GM12878 (cell line): ENCODE data around the gene NFAM1. TPM values are rescaled to one million over a fixed set of nuclear protein-coding genes. Genes with fewer than 3 reads are reported as not detected.
A peak's percentile ranks its signal among the peaks of the same experiment; 100 is the strongest.

Experiments used
- BCLAF1 ChIP-seq: fragments of 450-650 bp; IDR thresholded peaks from 2 replicates; pipeline ENCODE4 v1.6.1; 2017; ENCODE audit warnings: antibody characterized with exemption, mild to moderate bottlenecking, moderate library complexity
- CHD1 ChIP-seq: IDR thresholded peaks from 2 replicates; pipeline ENCODE4 v1.6.1; 2012; ENCODE audit warnings: low read depth, low read length, improper control_type of control experiment
- CREM ChIP-seq: IDR thresholded peaks from 2 replicates; pipeline ENCODE4 v1.6.1; 2014; ENCODE audit warnings: antibody characterized with exemption, low read depth
- DPF2 ChIP-seq: fragments of 450-650 bp; IDR thresholded peaks from 2 replicates; pipeline ENCODE4 v1.6.1; 2017; ENCODE audit warnings: mild to moderate bottlenecking
- EZH2 ChIP-seq: IDR thresholded peaks from 2 replicates; pipeline ENCODE4 v1.6.1; 2012; ENCODE audit warnings: low read depth, mild to moderate bottlenecking, control low read depth, inconsistent platforms, low read length, borderline replicate concordance; ENCODE audit not compliant: control insufficient read depth
- IKZF2 ChIP-seq, 2 experiments: fragments of 450-650 bp; IDR thresholded peaks; 2 replicates each; pipeline ENCODE4 v1.6.1; 2017; ENCODE audit warnings: mild to moderate bottlenecking in 2 of 2, moderate library complexity in 2 of 2
- KLF5 ChIP-seq: fragments of 450-650 bp; IDR thresholded peaks from 2 replicates; pipeline ENCODE4 v1.6.1; 2014; ENCODE audit warnings: mild to moderate bottlenecking; ENCODE audit not compliant: partially characterized antibody
- MEF2B ChIP-seq: fragments of 450-650 bp; IDR thresholded peaks from 2 replicates; pipeline ENCODE4 v1.6.1; 2018; ENCODE audit warnings: mild to moderate bottlenecking, moderate library complexity; ENCODE audit not compliant: partially characterized antibody, poor library complexity, severe bottlenecking
- MYB ChIP-seq: fragments of 150-350 bp; IDR thresholded peaks from 2 replicates; pipeline ENCODE4 v1.6.1; 2014; ENCODE audit warnings: mild to moderate bottlenecking, low read depth, low read length, borderline replicate concordance
- PML ChIP-seq: IDR thresholded peaks from 2 replicates; pipeline ENCODE4 v1.6.1; 2012; ENCODE audit warnings: low read length, inconsistent platforms
- POLR2A ChIP-seq: IDR thresholded peaks from 2 replicates; pipeline ENCODE4 v1.6.1; 2011; ENCODE audit warnings: low read depth, mild to moderate bottlenecking, low read length
- POLR2AphosphoS5 ChIP-seq: IDR thresholded peaks from 2 replicates; pipeline ENCODE4 v1.6.1; 2011; ENCODE audit warnings: mild to moderate bottlenecking, low read length, inconsistent platforms
- POU2F2 ChIP-seq: IDR thresholded peaks from 3 replicates; pipeline ENCODE4 v1.6.1; 2011; ENCODE audit warnings: low read depth, mild to moderate bottlenecking, low read length, borderline replicate concordance
- RCOR1 ChIP-seq: conservative IDR thresholded peaks from 2 replicates; pipeline ENCODE4 v1.6.1; 2012; ENCODE audit warnings: low read depth, low read length, improper control_type of control experiment
- RUNX3 ChIP-seq: IDR thresholded peaks from 2 replicates; pipeline ENCODE4 v1.6.1; 2012; ENCODE audit warnings: low read length, inconsistent platforms
- USF1 ChIP-seq: IDR thresholded peaks from 2 replicates; pipeline ENCODE4 v1.6.1; 2011; ENCODE audit warnings: borderline replicate concordance, low read depth, mild to moderate bottlenecking, moderate library complexity, mixed read lengths, low read length; ENCODE audit not compliant: insufficient read depth; ENCODE audit errors: extremely low read length
- USF2 ChIP-seq: IDR thresholded peaks from 2 replicates; pipeline ENCODE4 v1.6.1; 2011; ENCODE audit warnings: low read depth, low read length, improper control_type of control experiment, borderline replicate concordance
- ZNF24 ChIP-seq: fragments of 450-650 bp; IDR thresholded peaks from 2 replicates; pipeline ENCODE4 v1.6.1; 2017; ENCODE audit warnings: antibody characterized with exemption, mild to moderate bottlenecking
- polyA plus RNA-seq, 11 experiments: library from polyadenylated mRNA; depleted of rRNA in 4 of 11; unstranded in 6 of 11; stranded (reverse) in 5 of 11; fragments of >200 nt; fragmentation: Nextera tagmentation in 4 of 11; fragmentation: Illumina TruSeq in 1 of 11; extraction: Ambion mirVana in 4 of 11; extraction: Trizol in 1 of 11; gene quantifications; 1 replicate in 1 of 11; 2 replicates in 10 of 11; pipeline versions ENCODE4 v1.2.1 to v1.2.3, GENCODE V29; 2011 to 2016; ENCODE audit warnings: inconsistent platforms in 2 of 11, missing spikeins in 2 of 11, low read depth in 1 of 11
- total RNA-seq, 4 experiments: library from RNA; depleted of rRNA in 3 of 4; stranded (reverse); fragments of >200 nt in 3 of 4; fragmentation: Illumina TruSeq in 1 of 4; extraction: Trizol in 1 of 4; gene quantifications; 2 replicates each; pipeline versions ENCODE4 v1.2.1 to v1.2.3, GENCODE V29; 2013 to 2021
- TF ChIP-seq, protein P1 (sequence below): fragments of 450-650 bp; IDR thresholded peaks from 2 replicates; pipeline ENCODE4 v1.6.1; 2017; ENCODE audit warnings: mild to moderate bottlenecking

Gene NFAM1
- total and polyA plus RNA-seq, 10 of the 15 experiments (the other 5 are each of a cell fraction or from before 2014, with no cell fraction given), result 0.13 to 1.3 (median 0.24) TPM; not detected in 3

- TF ChIP-seq BCLAF1, result no peak
- TF ChIP-seq MYB, result no peak; the same call in 1 of the 2 replicates
- TF ChIP-seq USF1, result no peak
- TF ChIP-seq USF2, result no peak
- TF ChIP-seq CHD1, result no peak
- TF ChIP-seq IKZF2 (IDR thresholded peaks at IDR 0.05), result peak; percentile 89 to 92
- no peak for TF ChIP-seq POLR2A
- TF ChIP-seq DPF2, result peak; percentile 93
- TF ChIP-seq KLF5, result peak; percentile 3
- no peak for TF ChIP-seq CREM
- no peak for TF ChIP-seq ZNF24
- TF ChIP-seq POLR2AphosphoS5, result peak; percentile 34; the same call in 1 of the 2 replicates
- no peak for TF ChIP-seq EZH2
- peak; percentile 75; the same call in 1 of the 3 replicates for TF ChIP-seq POU2F2
- peak; percentile 97 for TF ChIP-seq MEF2B
- TF ChIP-seq, protein P1, sequence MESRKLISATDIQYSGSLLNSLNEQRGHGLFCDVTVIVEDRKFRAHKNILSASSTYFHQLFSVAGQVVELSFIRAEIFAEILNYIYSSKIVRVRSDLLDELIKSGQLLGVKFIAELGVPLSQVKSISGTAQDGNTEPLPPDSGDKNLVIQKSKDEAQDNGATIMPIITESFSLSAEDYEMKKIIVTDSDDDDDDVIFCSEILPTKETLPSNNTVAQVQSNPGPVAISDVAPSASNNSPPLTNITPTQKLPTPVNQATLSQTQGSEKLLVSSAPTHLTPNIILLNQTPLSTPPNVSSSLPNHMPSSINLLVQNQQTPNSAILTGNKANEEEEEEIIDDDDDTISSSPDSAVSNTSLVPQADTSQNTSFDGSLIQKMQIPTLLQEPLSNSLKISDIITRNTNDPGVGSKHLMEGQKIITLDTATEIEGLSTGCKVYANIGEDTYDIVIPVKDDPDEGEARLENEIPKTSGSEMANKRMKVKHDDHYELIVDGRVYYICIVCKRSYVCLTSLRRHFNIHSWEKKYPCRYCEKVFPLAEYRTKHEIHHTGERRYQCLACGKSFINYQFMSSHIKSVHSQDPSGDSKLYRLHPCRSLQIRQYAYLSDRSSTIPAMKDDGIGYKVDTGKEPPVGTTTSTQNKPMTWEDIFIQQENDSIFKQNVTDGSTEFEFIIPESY, result 0 out of 2 replicates have a peak, but pooled peaks have one; percentile 51
- TF ChIP-seq RUNX3, result 0 out of 2 replicates have a peak, but pooled peaks have one; percentile 23
- TF ChIP-seq PML, result no peak
- peak; percentile 83; the same call in 1 of the 2 replicates for TF ChIP-seq RCOR1
Measured at GRCh38 chr22:42437488-42438292, 5.5 kb upstream of the NFAM1 start (continued).
